ENCODE measurements around the gene TMEM213.

TMEM213 gene

GRCh38 chr7:138867744-138868143, 70.0 kb downstream of the TMEM213 start:
- no peak overlapping the region for H3K4me3 ChIP-seq (replicated peaks in 1 of 2; ENCODE audit: low read depth in 2 of 2, low read length in 2 of 2)
- TF ChIP-seq CTCF (IDR thresholded peaks at IDR 0.05; ENCODE audit: low read depth, low read length) = no peak
- no peak for DNase-seq (ENCODE audit: low read depth in 2 of 2)

- no peak for DNase-seq (ENCODE audit: low read depth in 2 of 2)
- no peak overlapping the region for H3K4me3 ChIP-seq (replicated peaks in 1 of 2; ENCODE audit: low read depth in 2 of 2, low read length in 2 of 2)
- no peak for TF ChIP-seq CTCF (IDR thresholded peaks at IDR 0.05; ENCODE audit: low read depth, low read length)
These were observed 70.9 kb downstream of the TMEM213 start for GRCh38 chr7:138868711-138869110.

GRCh38 chr7:138869353-138869752, 71.6 kb downstream of the TMEM213 start:
- TF ChIP-seq CTCF (IDR thresholded peaks at IDR 0.05; ENCODE audit: low read depth, low read length) = no peak
- H3K4me3 ChIP-seq (replicated peaks in 1 of 2; ENCODE audit: low read depth in 2 of 2, low read length in 2 of 2) = no peak overlapping the region
- no peak for DNase-seq (ENCODE audit: low read depth in 2 of 2)

GRCh38 chr7:138871065-138871813, 73.4 kb downstream of the TMEM213 start:
- no peak overlapping the region for H3K4me3 ChIP-seq (replicated peaks in 1 of 2; ENCODE audit: low read depth in 2 of 2, low read length in 2 of 2)
- no peak for TF ChIP-seq CTCF (IDR thresholded peaks at IDR 0.05; ENCODE audit: low read depth, low read length)
- DNase-seq (ENCODE audit: low read depth in 2 of 2) = no peak

GRCh38 chr7:138871814-138872090, 74.0 kb downstream of the TMEM213 start:
- DNase-seq (ENCODE audit: low read depth in 2 of 2) = no peak
- H3K4me3 ChIP-seq (replicated peaks in 1 of 2; ENCODE audit: low read depth in 2 of 2, low read length in 2 of 2) = no peak overlapping the region
- no peak for TF ChIP-seq CTCF (IDR thresholded peaks at IDR 0.05; ENCODE audit: low read depth, low read length)

GRCh38 chr7:138872576-138872975, 74.8 kb downstream of the TMEM213 start:
- TF ChIP-seq CTCF (IDR thresholded peaks at IDR 0.05; ENCODE audit: low read depth, low read length) = no peak
- DNase-seq (ENCODE audit: low read depth in 2 of 2) = no peak

More at GRCh38 chr7:138872576-138872975, 74.8 kb downstream of the TMEM213 start:
- no peak overlapping the region for H3K4me3 ChIP-seq (replicated peaks in 1 of 2; ENCODE audit: low read depth in 2 of 2, low read length in 2 of 2)
